HG03045 (cell line): ENCODE data around the gene ELP4.

ENCODE experiments used
- ATAC-seq: cut with Tn5 transposase; IDR thresholded peaks from one replicate; pipeline ENCODE4 v1.9.1; 2021; ENCODE audit warnings: mild to moderate bottlenecking, moderate library complexity; ENCODE audit not compliant: unreplicated experiment

ELP4 gene

DNA sequence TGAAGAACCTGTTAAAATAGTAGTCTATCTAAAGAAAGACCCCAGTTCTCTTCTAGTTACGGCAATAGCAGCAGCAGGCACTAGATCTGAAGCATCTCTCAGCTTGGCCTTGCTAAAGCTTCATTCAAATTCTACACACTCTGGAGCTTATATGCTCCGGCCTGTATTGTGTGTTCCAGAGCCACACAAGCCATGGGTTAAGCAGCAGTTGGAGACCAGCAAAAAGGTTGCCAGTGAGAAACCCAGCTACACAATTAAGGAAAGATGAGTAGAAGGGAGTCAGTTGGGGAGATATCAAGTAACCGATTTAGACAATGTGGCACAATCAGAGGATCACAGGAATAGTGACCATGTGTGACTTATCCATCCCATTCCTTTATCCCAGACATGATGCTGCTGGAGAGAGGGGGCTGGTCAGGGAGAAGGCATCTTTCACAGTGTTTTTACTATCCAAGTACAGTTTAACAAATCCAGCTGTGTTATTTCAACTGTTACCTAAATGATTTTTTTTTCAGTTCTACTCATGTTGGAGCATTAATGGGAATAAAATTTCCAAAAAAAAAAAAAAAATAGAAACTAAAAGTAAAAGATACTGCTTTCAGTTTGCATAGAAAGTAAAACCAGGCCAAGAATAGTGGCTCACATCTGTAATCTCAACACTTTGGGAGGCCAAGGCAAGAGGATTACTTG, 260.6 kb downstream of the ELP4 start:
- ATAC-seq, result no peak

DNA sequence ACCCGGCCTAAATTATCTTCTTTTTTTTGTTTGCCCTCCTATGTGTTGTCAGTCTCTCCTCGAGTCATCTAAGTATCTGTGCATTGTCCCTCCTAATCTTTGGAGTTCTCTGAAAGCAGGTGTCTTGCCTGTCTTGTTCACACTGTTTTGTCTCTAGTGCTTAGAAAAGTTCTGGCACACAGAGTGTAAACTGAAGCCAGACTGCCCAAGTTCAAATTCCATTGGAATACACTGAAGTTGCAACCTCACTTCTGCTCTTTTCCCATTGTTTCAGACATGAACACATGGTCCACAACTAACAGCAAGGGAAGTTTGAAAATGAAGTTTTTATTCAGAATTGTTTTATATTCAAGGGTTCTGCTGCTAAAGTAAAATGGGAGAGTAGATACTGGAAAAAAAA, 262.8 kb downstream of the ELP4 start:
- ATAC-seq, result no peak

DNA sequence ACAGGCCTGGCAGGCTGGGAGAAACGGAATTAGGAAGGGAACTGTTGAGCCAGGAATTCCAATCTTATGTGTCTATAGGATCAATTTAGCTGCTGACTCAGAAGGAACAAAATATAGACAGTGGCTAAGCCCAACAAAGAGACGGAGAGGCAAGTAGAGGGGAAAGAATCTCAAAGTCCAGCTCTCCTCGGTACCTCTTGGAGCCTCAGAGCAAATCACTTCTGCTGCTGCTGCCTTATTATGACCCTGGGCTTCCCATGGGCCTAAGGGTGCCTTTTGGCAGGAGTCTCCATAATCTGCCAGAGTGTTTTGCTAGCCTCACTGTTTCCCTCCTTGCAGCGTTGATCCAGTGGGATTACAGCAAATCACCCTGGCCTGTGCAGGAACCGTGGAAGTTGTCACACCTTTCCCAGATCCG, 269.8 kb downstream of the ELP4 start:
- ATAC-seq, result no peak

DNA sequence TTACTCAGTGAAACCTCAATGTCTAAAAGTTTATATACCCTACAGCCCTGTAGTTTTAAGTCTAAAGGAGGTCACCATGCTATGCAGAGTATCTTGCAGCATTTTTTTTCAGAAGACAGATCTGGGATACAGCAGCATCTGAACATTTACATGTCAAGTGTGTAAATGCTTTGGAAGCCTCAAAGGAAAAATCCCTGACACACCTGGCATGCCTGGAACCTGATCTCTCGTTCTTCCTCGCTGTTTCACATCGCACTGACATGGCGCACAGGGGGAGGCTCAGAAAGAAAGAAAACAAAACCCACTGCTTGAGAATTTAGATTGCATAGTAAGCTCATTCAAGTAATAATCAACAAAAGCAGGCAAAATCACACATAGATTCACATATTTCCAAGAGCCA, 270.5 kb downstream of the ELP4 start:
- ATAC-seq, result no peak

GRCh38 chr11:31780480-31780971, 271.0 kb downstream of the ELP4 start:
- ATAC-seq, result no peak

DNA sequence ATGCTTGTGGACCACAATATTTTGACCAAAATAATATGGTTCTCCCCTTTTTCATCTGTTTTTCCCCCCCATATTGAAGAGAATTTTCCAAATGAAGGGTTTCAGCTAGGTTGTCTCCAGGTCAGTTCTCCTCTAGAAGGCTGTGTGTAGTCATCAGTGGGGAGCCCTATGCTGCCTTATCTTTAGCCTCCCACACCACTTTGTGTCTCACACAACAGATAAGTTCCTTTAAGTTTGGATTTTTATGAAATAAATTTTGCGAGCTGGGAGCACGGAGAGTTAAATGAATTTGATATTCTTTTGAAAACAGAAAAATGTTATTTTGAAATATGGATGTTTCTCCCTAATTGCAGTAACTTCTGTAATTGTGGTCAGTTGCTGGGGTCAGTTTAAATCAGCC, 272.7 kb downstream of the ELP4 start:
- no peak for ATAC-seq

DNA sequence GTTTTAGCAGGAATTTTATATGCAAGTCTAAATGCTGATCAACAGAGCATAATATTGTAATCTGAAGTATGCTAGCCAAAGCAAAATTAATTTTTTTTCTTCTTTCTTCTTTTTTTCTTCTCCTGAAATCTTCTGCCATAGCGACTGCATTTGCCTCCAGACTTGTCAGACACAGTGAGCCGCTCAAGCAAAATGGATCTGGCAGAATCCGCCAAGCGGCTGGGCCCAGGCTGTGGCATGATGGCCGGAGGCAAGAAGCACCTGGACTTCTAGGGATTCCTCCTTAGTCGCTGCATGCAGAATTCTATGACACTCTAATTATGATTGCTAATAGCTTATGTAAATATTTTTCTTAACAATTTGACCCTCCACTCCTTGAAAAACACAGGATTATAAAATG, 273.7 kb downstream of the ELP4 start:
- no peak for ATAC-seq

DNA sequence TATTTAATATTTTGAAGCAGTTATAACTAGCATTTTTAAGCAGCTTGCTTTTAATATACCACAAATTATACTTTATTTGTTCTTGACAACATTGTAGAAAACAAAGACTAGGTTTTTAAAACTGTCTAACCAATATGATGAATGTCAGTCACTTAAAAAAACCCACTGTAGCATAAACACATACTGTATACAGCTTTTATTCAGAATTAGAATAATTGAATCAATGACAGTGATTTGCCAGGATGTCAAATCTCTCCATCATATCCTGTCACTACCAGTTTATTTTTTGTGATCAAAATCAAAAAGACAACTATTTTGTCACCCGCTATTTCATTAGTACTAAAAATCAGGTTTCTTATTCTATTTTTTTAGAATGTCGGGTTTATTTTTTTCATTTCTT, 275.0 kb downstream of the ELP4 start:
- no peak for ATAC-seq

DNA sequence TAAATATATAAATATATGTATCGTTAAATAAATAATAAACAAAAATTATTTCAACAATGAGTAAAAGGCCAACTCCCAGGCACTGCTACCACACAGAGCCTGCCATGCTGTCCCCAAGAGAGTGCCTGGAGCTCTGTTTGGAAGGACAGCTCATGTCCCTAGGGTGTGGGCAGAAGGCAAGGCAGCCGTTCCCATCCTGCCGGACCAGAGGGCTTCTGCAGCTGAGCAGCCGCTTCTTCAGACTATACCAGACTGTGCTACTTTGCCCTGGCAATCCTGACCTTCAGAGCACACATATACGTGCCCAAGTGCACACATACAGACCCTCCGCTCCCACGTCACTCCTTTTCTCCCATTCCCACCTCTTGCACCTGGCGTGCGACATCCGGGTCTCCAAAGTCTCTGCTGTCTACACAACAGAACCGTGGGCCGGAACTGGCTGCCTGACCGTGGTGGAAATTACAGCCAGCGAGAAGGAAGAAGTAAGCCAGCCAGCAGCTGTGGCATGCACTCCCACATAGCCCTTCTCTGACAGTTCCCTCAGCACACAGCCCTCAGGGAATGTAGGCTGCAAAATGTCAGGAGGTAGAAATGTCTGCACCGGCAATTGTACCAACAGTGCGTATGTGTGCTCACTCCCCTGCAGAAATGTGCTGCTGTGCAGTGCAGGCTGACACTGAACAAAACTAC, 277.6 kb downstream of the ELP4 start:
- no peak for ATAC-seq

GRCh38 chr11:31788085-31788484, 278.5 kb downstream of the ELP4 start:
- ATAC-seq, result no peak

- no peak for ATAC-seq
These were observed 281.1 kb downstream of the ELP4 start for GRCh38 chr11:31790649-31791048.

DNA sequence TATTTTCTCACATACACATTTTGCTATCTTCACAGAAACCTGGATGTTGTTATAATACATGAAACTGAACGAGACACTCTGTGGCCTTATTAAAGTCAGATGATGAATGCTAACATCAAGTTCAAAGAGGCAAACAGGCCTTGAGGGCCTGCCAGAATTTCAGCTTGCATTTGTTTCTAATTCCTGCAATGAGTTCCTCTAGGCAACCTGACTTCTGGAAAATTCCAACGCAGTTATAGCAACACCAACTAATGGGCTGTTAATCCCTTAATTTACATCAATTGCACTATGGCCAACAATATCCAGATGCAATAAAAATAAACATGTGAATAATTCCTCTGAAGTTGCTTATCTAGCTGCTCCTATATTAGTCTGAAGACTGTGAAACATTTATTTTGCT, 282.5 kb downstream of the ELP4 start:
- ATAC-seq, result no peak

DNA sequence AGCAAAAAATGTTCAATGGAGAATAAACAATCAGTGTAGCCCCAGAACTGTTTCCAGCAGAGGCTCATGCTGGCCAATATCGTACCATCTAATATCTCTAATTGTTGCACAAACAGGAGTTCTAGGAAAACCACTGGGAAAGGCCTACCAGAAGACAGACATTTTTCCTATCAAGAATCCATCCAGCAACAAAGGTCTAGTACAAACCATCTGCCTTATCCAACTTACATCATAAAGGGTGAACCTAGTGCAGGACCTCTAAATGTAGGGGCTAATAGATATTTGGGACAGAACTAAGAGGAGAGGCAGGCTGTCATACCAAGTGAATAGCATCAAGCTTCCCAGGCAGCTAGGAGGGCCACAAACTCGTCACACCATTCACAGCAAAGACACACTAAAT, 282.9 kb downstream of the ELP4 start:
- no peak for ATAC-seq

- ATAC-seq, result no peak
These were observed 283.7 kb downstream of the ELP4 start for GRCh38 chr11:31793264-31793663.

DNA sequence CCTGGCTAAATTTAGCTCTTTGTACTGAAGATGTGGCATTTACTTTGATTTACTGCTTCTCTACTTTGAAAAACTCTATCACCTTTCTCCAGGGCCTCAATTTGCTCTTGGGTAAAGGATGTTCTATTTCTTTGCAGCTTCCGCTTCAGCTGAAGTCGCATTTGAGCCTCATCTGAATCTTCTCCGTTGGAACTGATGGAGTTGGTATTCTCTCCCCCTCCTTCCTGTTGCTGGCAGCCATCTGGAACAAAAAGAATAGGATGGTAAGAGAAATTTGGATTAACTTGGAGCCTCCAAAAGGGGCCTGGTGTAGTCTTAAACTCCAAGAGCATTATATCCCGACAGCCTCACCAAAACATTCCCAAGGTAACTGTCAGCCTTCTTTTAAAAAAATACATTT, 285.0 kb downstream of the ELP4 start:
- ATAC-seq, result no peak

- no peak for ATAC-seq
These were observed 286.3 kb downstream of the ELP4 start for GRCh38 chr11:31795706-31796498.

DNA sequence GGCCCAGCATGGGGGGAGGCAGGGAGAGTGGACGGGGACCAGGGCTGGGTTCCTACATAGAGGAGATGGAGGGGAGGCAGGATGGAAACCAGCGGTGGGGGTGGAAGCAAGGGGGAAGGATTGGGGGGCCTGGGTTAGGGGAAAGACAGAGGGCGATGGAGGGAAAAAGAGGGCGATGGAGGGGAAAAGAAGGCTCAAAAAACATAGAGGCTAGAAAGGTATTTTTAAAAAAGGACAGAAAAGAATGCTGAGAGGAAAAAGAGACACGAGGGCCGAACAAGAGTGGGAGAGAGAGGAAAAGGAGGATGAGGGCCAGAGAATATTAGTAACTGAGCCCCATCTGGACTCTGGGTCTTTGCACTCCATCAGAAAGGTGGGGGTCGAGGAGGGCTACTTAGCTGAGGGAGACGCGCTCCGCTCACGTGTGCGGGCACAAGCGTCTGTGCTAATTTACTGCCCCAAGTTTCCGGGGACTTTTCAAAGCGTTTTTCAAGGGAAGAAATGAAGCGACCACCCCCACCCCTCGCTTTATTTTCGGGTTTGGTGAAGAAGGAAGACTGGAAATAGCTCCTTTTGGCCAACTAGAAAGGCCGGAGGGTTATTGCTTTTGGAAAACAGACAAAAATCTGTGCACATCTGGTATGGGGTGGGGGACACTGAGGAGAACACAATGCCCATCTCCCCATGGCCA, 287.1 kb downstream of the ELP4 start:
- no peak for ATAC-seq

- ATAC-seq, result no peak
These were observed 287.9 kb downstream of the ELP4 start for GRCh38 chr11:31797190-31798056.

DNA sequence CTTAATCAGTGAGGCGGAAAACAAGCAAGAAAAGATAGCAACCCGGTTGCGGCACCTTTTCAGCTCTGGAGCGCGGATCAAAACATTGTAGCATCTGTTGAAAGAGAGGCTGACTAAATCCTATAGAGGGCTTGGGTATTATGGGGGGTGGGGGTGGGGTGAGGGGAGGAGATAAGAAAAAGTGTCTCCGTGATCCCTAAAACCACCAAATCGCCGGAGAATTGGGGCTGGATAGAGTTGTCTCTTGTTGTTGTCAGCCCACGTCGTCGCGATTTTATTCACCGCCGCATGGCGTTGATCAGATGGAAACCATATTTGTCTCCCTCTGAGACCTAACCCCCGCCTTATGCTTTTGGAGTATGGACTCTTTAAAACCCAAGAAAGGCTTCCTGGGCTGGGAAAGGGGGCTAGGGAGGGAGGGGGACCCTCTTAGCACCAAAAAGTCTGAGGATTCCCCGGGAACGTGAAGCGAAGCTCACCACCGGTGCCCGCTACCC, 288.5 kb downstream of the ELP4 start:
- no peak for ATAC-seq
